ENCODE data around the gene DOCK8.

The DOCK8 gene

GRCh38 chr9:215631-216155 is 1.0 kb downstream of the DOCK8 start:
- ATAC-seq = no peak
- TF ChIP-seq RARB (CRISPR knock-in tag; IDR thresholded peaks at IDR 0.05) (no peak), GLIS3 (CRISPR knock-in tag; IDR thresholded peaks at IDR 0.05) (no peak), ISL1 (CRISPR knock-in tag; IDR thresholded peaks at IDR 0.05) (no peak), ARNTL (CRISPR knock-in tag; IDR thresholded peaks at IDR 0.05; ENCODE audit: borderline replicate concordance, low read depth) (no peak), ZNF8 (CRISPR knock-in tag; IDR thresholded peaks at IDR 0.05) (no peak), ZNF70 (CRISPR knock-in tag; IDR thresholded peaks at IDR 0.05) (no peak)
- TF ChIP-seq, protein P1, sequence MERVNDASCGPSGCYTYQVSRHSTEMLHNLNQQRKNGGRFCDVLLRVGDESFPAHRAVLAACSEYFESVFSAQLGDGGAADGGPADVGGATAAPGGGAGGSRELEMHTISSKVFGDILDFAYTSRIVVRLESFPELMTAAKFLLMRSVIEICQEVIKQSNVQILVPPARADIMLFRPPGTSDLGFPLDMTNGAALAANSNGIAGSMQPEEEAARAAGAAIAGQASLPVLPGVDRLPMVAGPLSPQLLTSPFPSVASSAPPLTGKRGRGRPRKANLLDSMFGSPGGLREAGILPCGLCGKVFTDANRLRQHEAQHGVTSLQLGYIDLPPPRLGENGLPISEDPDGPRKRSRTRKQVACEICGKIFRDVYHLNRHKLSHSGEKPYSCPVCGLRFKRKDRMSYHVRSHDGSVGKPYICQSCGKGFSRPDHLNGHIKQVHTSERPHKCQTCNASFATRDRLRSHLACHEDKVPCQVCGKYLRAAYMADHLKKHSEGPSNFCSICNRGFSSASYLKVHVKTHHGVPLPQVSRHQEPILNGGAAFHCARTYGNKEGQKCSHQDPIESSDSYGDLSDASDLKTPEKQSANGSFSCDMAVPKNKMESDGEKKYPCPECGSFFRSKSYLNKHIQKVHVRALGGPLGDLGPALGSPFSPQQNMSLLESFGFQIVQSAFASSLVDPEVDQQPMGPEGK (CRISPR knock-in tag; IDR thresholded peaks at IDR 0.05; ENCODE audit: borderline replicate concordance) = no peak
- TF ChIP-seq, protein P2, sequence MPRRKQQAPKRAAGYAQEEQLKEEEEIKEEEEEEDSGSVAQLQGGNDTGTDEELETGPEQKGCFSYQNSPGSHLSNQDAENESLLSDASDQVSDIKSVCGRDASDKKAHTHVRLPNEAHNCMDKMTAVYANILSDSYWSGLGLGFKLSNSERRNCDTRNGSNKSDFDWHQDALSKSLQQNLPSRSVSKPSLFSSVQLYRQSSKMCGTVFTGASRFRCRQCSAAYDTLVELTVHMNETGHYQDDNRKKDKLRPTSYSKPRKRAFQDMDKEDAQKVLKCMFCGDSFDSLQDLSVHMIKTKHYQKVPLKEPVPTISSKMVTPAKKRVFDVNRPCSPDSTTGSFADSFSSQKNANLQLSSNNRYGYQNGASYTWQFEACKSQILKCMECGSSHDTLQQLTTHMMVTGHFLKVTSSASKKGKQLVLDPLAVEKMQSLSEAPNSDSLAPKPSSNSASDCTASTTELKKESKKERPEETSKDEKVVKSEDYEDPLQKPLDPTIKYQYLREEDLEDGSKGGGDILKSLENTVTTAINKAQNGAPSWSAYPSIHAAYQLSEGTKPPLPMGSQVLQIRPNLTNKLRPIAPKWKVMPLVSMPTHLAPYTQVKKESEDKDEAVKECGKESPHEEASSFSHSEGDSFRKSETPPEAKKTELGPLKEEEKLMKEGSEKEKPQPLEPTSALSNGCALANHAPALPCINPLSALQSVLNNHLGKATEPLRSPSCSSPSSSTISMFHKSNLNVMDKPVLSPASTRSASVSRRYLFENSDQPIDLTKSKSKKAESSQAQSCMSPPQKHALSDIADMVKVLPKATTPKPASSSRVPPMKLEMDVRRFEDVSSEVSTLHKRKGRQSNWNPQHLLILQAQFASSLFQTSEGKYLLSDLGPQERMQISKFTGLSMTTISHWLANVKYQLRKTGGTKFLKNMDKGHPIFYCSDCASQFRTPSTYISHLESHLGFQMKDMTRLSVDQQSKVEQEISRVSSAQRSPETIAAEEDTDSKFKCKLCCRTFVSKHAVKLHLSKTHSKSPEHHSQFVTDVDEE (CRISPR knock-in tag; IDR thresholded peaks at IDR 0.05) = no peak
- TF ChIP-seq, protein P3, sequence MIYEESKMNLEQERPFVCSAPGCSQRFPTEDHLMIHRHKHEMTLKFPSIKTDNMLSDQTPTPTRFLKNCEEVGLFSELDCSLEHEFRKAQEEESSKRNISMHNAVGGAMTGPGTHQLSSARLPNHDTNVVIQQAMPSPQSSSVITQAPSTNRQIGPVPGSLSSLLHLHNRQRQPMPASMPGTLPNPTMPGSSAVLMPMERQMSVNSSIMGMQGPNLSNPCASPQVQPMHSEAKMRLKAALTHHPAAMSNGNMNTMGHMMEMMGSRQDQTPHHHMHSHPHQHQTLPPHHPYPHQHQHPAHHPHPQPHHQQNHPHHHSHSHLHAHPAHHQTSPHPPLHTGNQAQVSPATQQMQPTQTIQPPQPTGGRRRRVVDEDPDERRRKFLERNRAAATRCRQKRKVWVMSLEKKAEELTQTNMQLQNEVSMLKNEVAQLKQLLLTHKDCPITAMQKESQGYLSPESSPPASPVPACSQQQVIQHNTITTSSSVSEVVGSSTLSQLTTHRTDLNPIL (CRISPR knock-in tag; IDR thresholded peaks at IDR 0.05; ENCODE audit: low read depth) = no peak

DNA sequence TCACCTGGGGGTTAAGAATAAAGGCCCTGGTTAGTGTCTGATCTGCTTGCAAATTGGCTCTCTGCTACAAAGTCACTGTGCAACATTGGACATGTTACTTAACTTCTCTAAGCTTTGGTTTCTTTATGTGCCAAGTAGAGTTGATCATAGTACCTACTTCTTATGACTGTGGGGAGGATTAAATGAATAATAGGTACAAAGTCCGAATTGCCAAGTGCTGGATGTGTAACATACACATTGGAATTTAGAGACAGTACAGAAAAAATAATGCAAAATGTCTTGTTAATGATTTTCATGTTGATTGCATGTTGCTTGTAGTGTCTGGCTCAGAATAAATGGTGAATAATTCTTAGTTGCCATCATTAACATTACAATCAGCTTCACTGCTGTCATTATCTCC is 2.2 kb downstream of the DOCK8 start:
- no peak for ATAC-seq
- TF ChIP-seq, protein P4, sequence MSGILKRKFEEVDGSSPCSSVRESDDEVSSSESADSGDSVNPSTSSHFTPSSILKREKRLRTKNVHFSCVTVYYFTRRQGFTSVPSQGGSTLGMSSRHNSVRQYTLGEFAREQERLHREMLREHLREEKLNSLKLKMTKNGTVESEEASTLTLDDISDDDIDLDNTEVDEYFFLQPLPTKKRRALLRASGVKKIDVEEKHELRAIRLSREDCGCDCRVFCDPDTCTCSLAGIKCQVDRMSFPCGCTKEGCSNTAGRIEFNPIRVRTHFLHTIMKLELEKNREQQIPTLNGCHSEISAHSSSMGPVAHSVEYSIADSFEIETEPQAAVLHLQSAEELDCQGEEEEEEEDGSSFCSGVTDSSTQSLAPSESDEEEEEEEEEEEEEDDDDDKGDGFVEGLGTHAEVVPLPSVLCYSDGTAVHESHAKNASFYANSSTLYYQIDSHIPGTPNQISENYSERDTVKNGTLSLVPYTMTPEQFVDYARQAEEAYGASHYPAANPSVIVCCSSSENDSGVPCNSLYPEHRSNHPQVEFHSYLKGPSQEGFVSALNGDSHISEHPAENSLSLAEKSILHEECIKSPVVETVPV (CRISPR knock-in tag; IDR thresholded peaks at IDR 0.05) = no peak
- TF ChIP-seq ESRRG (CRISPR knock-in tag; IDR thresholded peaks at IDR 0.05) (no peak), ZNF8 (CRISPR knock-in tag; IDR thresholded peaks at IDR 0.05) (no peak), ISL1 (CRISPR knock-in tag; IDR thresholded peaks at IDR 0.05) (no peak), RARB (CRISPR knock-in tag; IDR thresholded peaks at IDR 0.05) (no peak), SNAI2 (CRISPR knock-in tag; IDR thresholded peaks at IDR 0.05) (no peak), ARNTL (CRISPR knock-in tag; IDR thresholded peaks at IDR 0.05; ENCODE audit: borderline replicate concordance, low read depth) (no peak), POU6F1 (CRISPR knock-in tag; IDR thresholded peaks at IDR 0.05; ENCODE audit: borderline replicate concordance, low read depth) (no peak), BACH2 (CRISPR knock-in tag; IDR thresholded peaks at IDR 0.05; ENCODE audit: borderline replicate concordance) (no peak), ZNF565 (CRISPR knock-in tag; conservative IDR thresholded peaks at IDR 0.05; ENCODE audit: low read depth) (no peak), OSR1 (CRISPR knock-in tag; IDR thresholded peaks at IDR 0.05) (no peak), ZNF70 (CRISPR knock-in tag; IDR thresholded peaks at IDR 0.05) (no peak), ZC3H10 (CRISPR knock-in tag; IDR thresholded peaks at IDR 0.05) (no peak), TOX (CRISPR knock-in tag; IDR thresholded peaks at IDR 0.05; ENCODE audit: borderline replicate concordance) (no peak), PPARA (CRISPR knock-in tag; IDR thresholded peaks at IDR 0.05; ENCODE audit: borderline replicate concordance) (no peak)
- TF ChIP-seq, protein P1 (CRISPR knock-in tag; IDR thresholded peaks at IDR 0.05; ENCODE audit: borderline replicate concordance) = no peak
- TF ChIP-seq, protein P3 (CRISPR knock-in tag; IDR thresholded peaks at IDR 0.05; ENCODE audit: low read depth) = no peak
- TF ChIP-seq, protein P2 (CRISPR knock-in tag; IDR thresholded peaks at IDR 0.05) = no peak

Data from SK-N-SH treated with all-trans-retinoic acid at 6 μM for 48 hours (cell line).